NCI-H2107 (cell line): ENCODE measurements around the gene ADAMTS4.
A peak's percentile ranks its signal among the peaks of the same experiment; 100 is the strongest.

Experiments
- DNase-seq: peaks from one replicate; lab custom pipeline; 2025; lab: John Stamatoyannopoulos, UW

The ADAMTS4 gene

GRCh38 chr1:161174911-161175310 lies 23.9 kb downstream of the ADAMTS4 start:
- DNase-seq = no peak

GRCh38 chr1:161173711-161174110 lies 25.1 kb downstream of the ADAMTS4 start:
- DNase-seq = no peak

DNA sequence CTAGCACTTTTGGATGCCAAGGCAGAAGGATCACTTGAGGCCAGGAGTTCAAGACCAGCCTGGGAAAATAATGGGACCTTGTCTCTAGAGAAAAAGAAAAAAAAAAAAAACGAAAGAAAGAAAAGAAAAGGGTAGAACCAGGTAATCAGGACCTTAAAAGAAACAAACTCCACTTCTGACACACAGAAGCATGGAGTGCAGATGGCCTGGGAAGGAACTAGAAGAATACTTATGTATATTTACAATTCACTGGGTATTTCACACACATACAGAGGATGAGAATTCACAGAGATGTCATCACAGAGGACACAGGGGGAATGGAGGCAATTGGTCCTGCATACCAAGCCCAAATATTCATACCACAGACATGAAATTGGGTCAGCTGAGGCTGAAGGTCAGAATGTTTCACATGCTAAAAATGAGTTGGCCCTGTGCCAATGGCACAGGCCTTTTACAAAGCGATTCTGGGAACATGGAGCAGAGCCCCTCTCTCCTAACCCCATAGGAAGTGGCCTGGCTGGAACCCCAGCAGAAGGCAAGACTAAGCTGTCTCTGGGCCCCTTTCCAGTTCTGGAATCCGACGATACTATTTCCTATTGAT lies 26.0 kb downstream of the ADAMTS4 start:
- no peak for DNase-seq

DNA sequence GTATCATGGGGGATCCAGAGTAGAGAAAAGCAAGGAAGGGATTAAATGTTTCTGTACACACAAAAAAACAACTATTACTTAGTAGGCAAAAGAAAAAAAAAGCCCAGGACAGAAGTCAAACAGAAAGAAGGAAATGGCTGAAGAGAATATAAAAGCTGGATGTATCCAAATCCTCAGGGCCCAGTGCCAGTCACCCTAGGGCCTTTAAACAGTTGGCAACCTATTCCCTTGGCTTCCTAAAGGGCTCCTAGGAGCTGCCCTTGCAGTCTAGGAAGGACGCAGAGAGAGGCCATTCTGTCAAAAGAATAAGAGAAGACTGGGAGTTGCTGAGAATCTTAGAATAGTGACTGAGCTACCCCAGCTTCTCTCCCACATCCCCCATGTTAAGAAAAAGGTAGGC lies 26.5 kb downstream of the ADAMTS4 start:
- DNase-seq = no peak

GRCh38 chr1:161171696-161172095 lies 27.2 kb downstream of the ADAMTS4 start:
- DNase-seq = no peak

- no peak for DNase-seq
These were observed 27.7 kb downstream of the ADAMTS4 start for GRCh38 chr1:161171191-161171590.

DNA sequence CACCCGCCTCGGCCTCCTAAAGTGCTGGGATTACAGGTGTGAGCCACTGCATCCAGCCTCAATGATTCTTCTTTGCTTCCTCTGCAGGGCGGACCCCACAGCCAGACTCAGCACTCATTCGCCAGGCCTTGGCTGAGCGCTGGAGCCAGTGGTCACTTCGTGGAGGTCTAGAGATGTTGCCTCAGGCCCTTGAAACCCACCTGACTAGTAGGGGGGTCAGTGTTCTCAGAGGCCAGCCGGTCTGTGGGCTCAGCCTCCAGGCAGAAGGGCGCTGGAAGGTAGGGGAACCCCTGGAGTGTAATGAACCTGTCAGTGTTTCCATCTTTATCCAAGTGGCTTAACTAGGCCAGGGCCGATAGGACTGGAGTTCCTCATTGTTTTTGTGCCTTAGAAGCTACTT lies 29.9 kb downstream of the ADAMTS4 start:
- no peak for DNase-seq

DNA sequence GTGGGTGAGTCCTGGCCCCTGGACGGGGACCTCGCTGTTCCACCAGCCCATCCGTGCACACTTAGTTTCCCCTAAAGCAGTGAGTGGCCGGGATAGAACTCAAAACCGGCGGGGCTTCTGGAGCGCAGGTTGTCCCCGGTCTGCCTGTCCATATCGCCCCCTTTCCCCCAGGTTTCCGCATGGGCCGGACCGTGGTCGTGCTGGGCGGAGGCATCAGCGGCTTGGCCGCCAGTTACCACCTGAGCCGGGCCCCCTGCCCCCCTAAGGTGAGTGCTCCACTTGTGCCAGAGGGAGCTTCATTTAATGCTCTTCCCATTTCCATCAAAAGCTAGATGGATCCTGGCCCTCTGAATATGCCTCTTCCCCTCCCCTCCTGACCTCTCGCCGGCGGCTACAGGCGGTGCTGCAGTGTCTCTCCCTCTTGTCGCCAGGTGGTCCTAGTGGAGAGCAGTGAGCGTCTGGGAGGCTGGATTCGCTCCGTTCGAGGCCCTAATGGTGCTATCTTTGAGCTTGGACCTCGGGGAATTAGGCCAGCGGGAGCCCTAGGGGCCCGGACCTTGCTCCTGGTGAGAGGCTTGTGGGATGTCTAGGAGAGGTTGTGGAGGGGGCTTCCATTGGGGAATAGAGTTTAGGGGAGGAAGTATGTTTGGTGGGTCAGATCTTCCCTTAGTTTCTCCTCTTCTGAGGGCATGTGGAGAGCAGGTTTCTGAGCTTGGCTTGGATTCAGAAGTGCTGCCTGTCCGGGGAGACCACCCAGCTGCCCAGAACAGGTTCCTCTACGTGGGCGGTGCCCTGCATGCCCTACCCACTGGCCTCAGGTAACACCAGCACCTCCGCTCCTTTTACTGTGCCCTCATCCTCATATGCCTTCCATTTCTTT lies 31.9 kb downstream of the ADAMTS4 start:
- DNase-seq = no peak

DNA sequence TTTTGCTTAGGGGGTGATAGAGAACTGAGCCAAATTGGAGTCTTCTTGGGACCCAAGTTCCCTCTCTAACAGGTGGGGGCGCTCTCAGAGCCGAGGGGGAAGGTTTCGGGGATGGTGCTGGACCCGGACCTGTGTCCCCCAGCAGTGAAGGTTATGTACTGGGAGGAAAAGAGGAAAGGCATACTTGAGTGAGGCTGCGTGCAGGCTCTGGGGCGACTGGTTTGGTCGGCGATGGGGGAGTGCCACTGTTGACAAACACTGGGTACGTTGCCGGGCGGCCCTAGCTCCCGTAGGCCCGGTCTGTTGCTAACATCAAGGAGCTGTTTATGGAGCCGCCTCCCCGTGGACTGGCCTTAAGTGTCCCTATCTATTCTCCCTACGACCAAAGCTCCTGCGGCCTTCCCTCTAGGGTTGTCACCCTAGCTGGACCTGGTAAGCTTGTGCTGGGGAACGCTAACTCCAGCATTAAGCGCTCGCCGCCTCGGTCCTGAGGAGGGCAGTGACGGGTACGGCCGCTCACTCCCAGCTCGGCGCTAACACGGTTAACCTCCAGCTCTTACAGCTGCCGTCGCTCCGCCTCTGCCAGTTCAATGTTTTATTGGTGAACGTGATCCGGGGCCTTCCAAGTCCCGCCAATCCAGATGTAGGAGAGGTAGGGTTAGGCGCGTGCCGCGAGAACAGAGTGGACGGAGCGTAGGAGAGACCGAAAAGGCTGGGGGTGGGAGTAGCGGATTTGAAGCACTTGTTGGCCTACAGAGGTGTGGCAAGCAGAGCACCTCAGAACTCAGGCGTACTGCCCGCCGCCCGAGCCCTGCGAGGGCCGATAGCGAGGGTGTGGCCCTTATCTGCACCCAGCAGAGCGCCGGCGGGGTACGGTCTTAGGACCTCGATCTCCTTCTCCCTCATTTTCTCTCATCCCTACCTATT lies 32.8 kb downstream of the ADAMTS4 start, which contains the start of gene PPOX:
Gene PPOX (plus strand): TSS at position 685 of the 927 bp plus-strand sequence. CDS start 422 bp downstream, outside the sequence.
- peak; percentile 95 for DNase-seq

GRCh38 chr1:161164901-161165610 lies 33.8 kb downstream of the ADAMTS4 start:
- DNase-seq = no peak

GRCh38 chr1:161163793-161164192 lies 35.1 kb downstream of the ADAMTS4 start:
- no peak for DNase-seq

- no peak for DNase-seq
These were observed 36.0 kb downstream of the ADAMTS4 start for GRCh38 chr1:161162806-161163205.

DNA sequence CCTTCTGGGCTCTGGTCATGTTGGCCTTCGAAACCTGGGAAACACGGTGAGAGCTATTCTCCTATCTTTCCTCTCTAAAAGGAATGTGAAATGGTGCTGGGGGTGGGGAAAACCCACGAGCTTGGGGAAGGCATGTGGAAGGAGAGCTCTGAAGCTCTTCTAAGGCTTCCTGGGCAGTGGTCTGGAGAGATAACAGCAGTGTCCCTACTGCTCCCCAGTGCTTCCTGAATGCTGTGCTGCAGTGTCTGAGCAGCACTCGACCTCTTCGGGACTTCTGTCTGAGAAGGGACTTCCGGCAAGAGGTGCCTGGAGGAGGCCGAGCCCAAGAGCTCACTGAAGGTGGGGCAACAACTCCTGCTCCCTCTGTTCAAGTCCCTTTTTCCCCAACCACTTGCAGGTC lies 36.8 kb downstream of the ADAMTS4 start:
- DNase-seq = no peak

- no peak for DNase-seq
These were observed 37.2 kb downstream of the ADAMTS4 start for GRCh38 chr1:161161652-161162051.

GRCh38 chr1:161160671-161161145 lies 38.1 kb downstream of the ADAMTS4 start:
- DNase-seq = no peak

DNA sequence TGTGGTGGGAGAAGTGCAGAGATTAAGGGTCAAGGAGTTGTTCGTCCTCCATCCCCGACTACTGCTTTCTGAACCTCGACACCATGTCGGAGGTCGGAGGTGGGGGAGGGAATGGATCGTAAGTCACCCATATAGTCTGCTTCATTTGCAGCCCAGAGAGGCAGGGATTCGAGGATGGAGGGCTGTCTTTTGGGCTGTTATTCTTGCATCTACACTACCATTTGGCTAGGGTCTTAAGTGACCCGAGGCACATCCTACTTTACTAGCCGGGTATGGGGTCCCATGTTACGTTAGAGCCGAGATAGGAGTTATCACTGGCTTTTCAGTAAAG lies 39.0 kb downstream of the ADAMTS4 start:
- no peak for DNase-seq

- peak; percentile 85 for DNase-seq
These were observed 39.6 kb downstream of the ADAMTS4 start, which contains the start of gene USP21 for GRCh38 chr1:161159087-161159912. Gene USP21 (plus strand): TSS chr1:161159500. CDS start chr1:161160641, 1,141 bp downstream.

DNA sequence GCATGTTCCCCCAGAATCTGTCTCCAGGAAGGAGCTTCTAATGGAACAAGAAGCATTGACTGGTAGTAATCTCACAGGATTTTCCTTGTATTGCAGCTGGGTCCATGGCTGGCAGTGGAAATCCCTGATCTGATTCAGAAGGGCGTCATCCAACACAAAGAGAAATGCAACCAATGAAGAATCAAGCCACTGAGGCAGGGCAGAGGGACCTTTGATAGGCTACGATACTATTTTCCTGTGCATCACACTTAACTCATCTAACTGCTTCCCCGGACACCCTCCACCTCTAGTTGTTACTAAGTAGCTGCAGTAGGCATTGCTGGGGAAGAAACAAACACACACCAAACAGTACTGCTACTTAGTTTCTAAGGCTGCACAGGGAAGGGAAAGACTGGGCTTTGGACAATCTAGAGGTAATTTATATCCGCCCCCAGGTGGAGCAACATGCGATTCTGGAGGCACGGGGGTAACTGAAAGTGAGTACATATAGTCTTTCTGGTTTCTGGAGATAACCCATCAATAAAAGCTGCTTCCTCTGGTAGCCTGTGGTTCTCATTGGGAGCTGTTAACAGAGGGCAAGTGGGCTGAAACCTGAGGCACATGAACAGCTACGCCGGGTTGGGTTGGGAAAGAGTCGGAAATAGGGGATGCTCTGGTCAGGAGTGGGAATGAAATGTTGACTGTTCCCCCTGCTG lies 40.4 kb downstream of the ADAMTS4 start:
- DNase-seq = no peak

- DNase-seq = no peak
These were observed 41.0 kb downstream of the ADAMTS4 start for GRCh38 chr1:161157867-161158266.
